ENCODE data around the gene PRKCQ. TPM values are rescaled to one million over a fixed set of nuclear protein-coding genes. Genes with fewer than 3 reads are reported as not detected.

PRKCQ gene
- total RNA-seq, 2 donors from 2014 or later = 66.3 to 70.0 TPM

DNA sequence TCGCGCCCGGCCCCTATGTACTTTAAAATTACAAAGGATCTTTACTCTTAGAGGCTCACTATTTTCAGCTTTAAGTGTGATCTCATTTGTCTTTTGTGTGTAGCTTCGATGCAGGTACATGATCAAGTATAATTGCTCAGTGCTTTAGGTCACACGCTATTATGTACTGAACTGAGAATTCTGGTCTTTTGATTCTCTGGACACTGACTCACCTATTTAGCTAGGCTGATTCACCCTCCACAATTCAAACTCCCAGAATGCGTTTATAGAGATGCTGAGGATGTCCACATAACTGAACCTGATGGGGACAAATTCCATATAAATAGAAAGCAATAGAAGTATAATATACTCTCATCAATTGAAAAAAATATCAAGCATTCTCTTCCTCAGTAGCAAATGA is 57.8 kb downstream of the PRKCQ start:
- no peak for ATAC-seq
- H3K36me3 Mint-ChIP-seq (ENCODE audit: low read depth) = peaks cover 19% of the 10 kb centered on the region
- no peaks in the 10 kb centered on the region for H3K27me3 Mint-ChIP-seq
- no peak overlapping the region for H3K27ac Mint-ChIP-seq
- H3K4me1 Mint-ChIP-seq = peaks cover 58% of the 10 kb centered on the region
- H3K4me3 Mint-ChIP-seq = no peak overlapping the region
- no peaks in the 10 kb centered on the region for H3K9me3 ChIP-seq (ENCODE audit: control insufficient read depth, low read length, poor library complexity, severe bottlenecking)
- no peak for DNase-seq

DNA sequence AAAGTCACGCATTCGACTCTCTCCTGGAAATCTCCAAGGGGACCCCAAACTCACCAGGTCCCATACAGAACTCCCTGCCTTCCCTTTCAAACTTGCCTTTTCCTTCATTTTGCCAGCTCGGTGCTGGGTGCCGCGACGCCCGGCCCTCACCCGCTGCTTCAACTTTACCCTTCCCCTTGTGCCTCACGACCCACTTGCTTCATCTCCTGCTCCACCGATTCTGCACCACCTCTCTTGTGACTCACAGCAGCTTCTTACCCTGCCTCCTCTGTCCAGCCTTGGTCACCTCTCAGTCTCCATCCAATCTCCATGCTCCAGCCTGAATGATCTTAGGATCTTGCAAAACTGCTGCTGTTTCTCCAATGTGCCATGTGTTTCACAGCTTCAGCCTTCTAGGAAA is 59.9 kb downstream of the PRKCQ start:
- Mint-ChIP-seq H3K27ac (peak overlapping the region; percentile 88), H3K4me1 (peaks cover 49% of the 10 kb centered on the region), H3K36me3 (ENCODE audit: low read depth) (peaks cover 11% of the 10 kb centered on the region), H3K4me3 (peak overlapping the region; percentile 67), H3K27me3 (no peaks in the 10 kb centered on the region)
- DNase-seq (no peak), ATAC-seq (no peak)
- H3K9me3 ChIP-seq (ENCODE audit: control insufficient read depth, low read length, poor library complexity, severe bottlenecking) = no peaks in the 10 kb centered on the region

GRCh38 chr10:6518791-6519429 is 61.2 kb downstream of the PRKCQ start:
- DNase-seq (no peak), ATAC-seq (peak; percentile 83)
- Mint-ChIP-seq H3K36me3 (ENCODE audit: low read depth) (peaks cover 11% of the 10 kb centered on the region), H3K4me3 (no peak overlapping the region), H3K27me3 (no peaks in the 10 kb centered on the region), H3K4me1 (peaks cover 56% of the 10 kb centered on the region), H3K27ac (peak overlapping the region; percentile 88)
- H3K9me3 ChIP-seq (ENCODE audit: control insufficient read depth, low read length, poor library complexity, severe bottlenecking) = no peaks in the 10 kb centered on the region

DNA sequence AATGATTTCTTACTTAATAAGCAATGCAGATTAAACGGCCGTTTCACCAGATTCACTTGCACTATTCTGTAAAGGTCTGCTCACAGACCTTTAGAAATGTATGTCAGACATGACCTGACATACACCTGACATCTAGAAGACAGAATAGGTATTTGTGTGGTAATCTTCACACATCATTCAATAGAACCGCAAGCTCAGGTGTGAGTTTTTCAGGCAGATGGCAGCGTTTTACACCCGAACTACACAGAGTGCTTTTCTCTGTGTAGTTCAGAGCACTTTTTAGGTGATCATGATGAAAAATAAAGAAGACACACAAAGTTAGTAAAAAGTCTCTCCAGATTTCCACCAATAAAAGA is 63.2 kb downstream of the PRKCQ start:
- Mint-ChIP-seq H3K36me3 (ENCODE audit: low read depth) (peaks cover 11% of the 10 kb centered on the region), H3K4me3 (no peak overlapping the region), H3K4me1 (peaks cover 73% of the 10 kb centered on the region), H3K27me3 (no peaks in the 10 kb centered on the region), H3K27ac (peak overlapping the region; percentile 87)
- no peaks in the 10 kb centered on the region for H3K9me3 ChIP-seq (ENCODE audit: control insufficient read depth, low read length, poor library complexity, severe bottlenecking)
- ATAC-seq = peak; percentile 45
- DNase-seq = no peak

GRCh38 chr10:6516281-6516928 is 63.7 kb downstream of the PRKCQ start:
- peaks cover 12% of the 10 kb centered on the region for H3K36me3 Mint-ChIP-seq (ENCODE audit: low read depth)
- ATAC-seq (no peak), DNase-seq (no peak)
- no peak overlapping the region for H3K4me3 Mint-ChIP-seq
- H3K9me3 ChIP-seq (ENCODE audit: control insufficient read depth, low read length, poor library complexity, severe bottlenecking) = no peaks in the 10 kb centered on the region
- peak overlapping the region; percentile 87 for H3K27ac Mint-ChIP-seq
- H3K4me1 Mint-ChIP-seq = peaks cover 70% of the 10 kb centered on the region
- H3K27me3 Mint-ChIP-seq = no peaks in the 10 kb centered on the region

DNA sequence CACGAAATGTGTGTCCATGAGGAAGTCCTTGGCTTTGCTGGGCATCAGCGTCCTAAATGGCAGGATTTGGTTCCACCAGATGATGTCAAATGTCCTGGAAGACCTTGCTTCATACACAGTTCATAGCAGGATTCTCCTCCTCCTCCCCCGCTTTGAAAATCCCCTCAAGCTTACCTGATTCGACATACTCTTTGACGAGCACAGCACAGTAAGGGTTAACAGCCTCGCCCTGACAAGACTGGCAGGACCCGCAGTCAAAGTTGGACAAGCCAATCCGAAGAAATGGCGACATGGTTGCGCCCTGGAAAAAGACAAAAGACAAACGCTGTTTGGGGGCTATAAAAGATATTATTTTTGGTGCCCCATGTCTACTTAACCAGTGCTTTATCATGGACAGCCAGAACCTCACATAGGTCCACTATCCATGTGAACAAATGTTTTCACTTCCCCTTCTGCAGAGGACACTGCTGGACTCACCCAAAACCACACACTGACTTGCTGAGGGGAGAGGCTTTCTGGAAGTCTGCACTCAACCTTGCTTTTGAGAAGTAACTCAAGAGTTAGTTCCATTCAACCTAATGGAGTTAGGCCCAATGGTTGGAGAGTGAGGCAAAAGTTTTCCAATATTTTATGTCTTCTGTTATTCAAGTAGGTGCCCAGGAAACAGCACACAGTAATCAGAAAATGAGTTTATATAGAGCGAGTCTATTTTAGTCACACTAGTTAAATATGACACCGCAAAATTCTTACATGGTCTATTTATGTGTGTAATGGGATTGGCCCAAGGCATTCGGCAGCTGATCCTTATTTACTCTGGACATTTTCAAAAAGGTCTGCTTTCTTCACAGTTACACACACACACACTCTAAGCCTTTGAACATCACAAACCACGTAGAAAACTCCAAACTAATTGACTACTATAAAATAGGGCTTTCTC is 65.0 kb downstream of the PRKCQ start:
- DNase-seq (no peak), ATAC-seq (no peak)
- no peaks in the 10 kb centered on the region for H3K27me3 Mint-ChIP-seq
- H3K27ac Mint-ChIP-seq = peak overlapping the region; percentile 87
- H3K4me1 Mint-ChIP-seq = peaks cover 61% of the 10 kb centered on the region
- no peaks in the 10 kb centered on the region for H3K9me3 ChIP-seq (ENCODE audit: control insufficient read depth, low read length, poor library complexity, severe bottlenecking)
- H3K36me3 Mint-ChIP-seq (ENCODE audit: low read depth) = peaks cover 9% of the 10 kb centered on the region
- no peak overlapping the region for H3K4me3 Mint-ChIP-seq

DNA sequence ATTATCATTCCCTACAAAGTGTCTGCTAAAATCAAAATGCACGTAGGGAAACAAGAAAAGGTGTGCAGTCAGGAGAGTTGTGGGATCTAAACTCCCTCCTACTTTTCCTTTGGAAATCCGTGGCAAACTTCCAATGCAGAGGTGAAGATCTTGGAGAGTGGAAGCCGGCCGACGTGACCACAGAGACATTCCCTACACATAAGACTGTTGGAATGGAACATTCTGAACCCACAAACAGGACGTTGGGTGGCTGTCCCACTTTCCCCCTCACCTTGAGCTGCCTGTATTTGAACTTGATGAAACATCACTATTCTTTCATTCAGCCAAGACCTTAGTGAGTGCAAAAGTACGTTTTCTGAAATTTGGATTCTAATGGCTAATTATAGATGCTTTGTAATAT is 65.9 kb downstream of the PRKCQ start:
- no peak for ATAC-seq
- Mint-ChIP-seq H3K4me1 (peaks cover 52% of the 10 kb centered on the region), H3K4me3 (no peak overlapping the region)

GRCh38 chr10:6513476-6513875 is 66.6 kb downstream of the PRKCQ start:
- DNase-seq = no peak
- H3K27me3 Mint-ChIP-seq = no peaks in the 10 kb centered on the region
- ATAC-seq = peak; percentile 79
- peaks cover 47% of the 10 kb centered on the region for H3K4me1 Mint-ChIP-seq
- peak overlapping the region; percentile 87 for H3K27ac Mint-ChIP-seq
- H3K9me3 ChIP-seq (ENCODE audit: control insufficient read depth, low read length, poor library complexity, severe bottlenecking) = no peaks in the 10 kb centered on the region
- no peak overlapping the region for H3K4me3 Mint-ChIP-seq
- peaks cover 8% of the 10 kb centered on the region for H3K36me3 Mint-ChIP-seq (ENCODE audit: low read depth)

More for the DNA sequence above, 65.9 kb downstream of the PRKCQ start:
- H3K9me3 ChIP-seq (ENCODE audit: control insufficient read depth, low read length, poor library complexity, severe bottlenecking) = no peaks in the 10 kb centered on the region
- H3K27me3 Mint-ChIP-seq = no peaks in the 10 kb centered on the region
- H3K36me3 Mint-ChIP-seq (ENCODE audit: low read depth) = peaks cover 7% of the 10 kb centered on the region
- DNase-seq = no peak
- peak overlapping the region; percentile 87 for H3K27ac Mint-ChIP-seq

- ATAC-seq = no peak
- no peak overlapping the region for H3K4me3 Mint-ChIP-seq
Measured at GRCh38 chr10:6512182-6512581, 67.9 kb downstream of the PRKCQ start.

DNA sequence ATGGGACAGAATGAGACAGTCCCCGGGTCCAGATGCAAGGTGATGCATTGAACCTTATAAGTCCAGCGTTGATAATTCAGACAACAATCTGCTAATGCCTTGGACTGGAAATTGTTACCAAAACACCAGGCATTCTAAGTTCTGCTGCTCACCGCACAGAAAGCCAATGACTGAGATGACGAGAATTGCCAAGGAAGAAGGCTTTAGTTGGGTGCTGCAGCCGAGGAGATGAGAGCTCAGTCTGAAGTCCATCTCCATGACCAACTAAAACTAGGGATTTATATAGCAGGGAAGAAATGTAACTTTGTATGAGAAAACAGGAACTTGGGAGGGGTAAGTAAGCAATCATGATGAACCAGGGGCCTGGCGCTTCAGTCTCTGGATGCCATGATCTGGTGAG is 68.7 kb downstream of the PRKCQ start:
- ATAC-seq (no peak), DNase-seq (no peak)
- H3K4me1 Mint-ChIP-seq = peaks cover 49% of the 10 kb centered on the region
- H3K36me3 Mint-ChIP-seq (ENCODE audit: low read depth) = peaks cover 10% of the 10 kb centered on the region
- H3K27me3 Mint-ChIP-seq = no peaks in the 10 kb centered on the region
- no peaks in the 10 kb centered on the region for H3K9me3 ChIP-seq (ENCODE audit: control insufficient read depth, low read length, poor library complexity, severe bottlenecking)
- peak overlapping the region; percentile 87 for H3K27ac Mint-ChIP-seq
- H3K4me3 Mint-ChIP-seq = no peak overlapping the region

More at GRCh38 chr10:6512182-6512581, 67.9 kb downstream of the PRKCQ start:
- DNase-seq = no peak
- peaks cover 52% of the 10 kb centered on the region for H3K4me1 Mint-ChIP-seq
- H3K27me3 Mint-ChIP-seq = no peaks in the 10 kb centered on the region
- peak overlapping the region; percentile 87 for H3K27ac Mint-ChIP-seq
- no peaks in the 10 kb centered on the region for H3K9me3 ChIP-seq (ENCODE audit: control insufficient read depth, low read length, poor library complexity, severe bottlenecking)
- H3K36me3 Mint-ChIP-seq (ENCODE audit: low read depth) = peaks cover 10% of the 10 kb centered on the region

DNA sequence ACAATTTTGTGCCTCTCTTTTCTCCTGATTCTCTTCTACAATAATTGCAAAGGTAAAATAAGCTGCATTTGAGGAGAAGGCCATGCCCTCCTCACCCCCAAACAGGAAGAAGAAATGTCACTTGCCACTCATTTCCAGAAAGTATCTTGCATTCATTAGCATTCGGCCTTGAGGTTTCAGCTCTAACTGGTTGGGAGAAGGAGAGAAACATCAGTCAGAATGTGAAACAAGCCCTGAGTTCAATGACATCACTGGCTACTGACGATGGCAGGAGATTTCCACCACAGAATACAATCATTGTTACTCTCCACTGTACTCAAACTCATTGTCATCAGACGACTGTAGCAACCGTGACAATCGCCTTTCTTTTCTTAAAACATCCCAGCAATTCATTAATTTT is 72.8 kb downstream of the PRKCQ start:
- H3K36me3 Mint-ChIP-seq (ENCODE audit: low read depth) = peaks cover 23% of the 10 kb centered on the region
- H3K27me3 Mint-ChIP-seq = no peaks in the 10 kb centered on the region
- H3K4me3 Mint-ChIP-seq = no peak overlapping the region
- H3K27ac Mint-ChIP-seq = peak overlapping the region; percentile 90
- H3K4me1 Mint-ChIP-seq = peaks cover 43% of the 10 kb centered on the region
- no peaks in the 10 kb centered on the region for H3K9me3 ChIP-seq (ENCODE audit: control insufficient read depth, low read length, poor library complexity, severe bottlenecking)
- no peak for DNase-seq
- peak; percentile 48 for ATAC-seq

DNA sequence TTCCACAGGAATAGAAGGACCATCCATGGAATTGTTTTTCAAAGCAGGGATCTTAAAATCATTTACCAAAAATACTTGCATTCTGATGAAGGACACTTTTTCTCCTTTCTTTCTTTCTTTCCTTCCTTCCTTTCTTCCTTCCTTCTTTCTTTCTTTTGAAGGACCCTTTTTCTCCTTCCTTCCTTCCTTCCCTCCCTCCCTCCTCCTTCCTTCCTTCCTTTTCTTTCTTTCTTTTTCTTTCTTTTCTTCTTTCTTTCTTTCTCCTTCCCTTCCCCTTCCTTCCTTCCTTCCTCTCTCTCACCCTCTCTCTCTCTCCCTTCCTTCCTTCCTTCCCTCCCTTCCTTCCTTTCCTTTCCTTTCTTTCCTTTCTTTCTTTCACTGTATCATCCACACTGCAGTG is 74.8 kb downstream of the PRKCQ start:
- ATAC-seq (no peak), DNase-seq (no peak)
- no peaks in the 10 kb centered on the region for H3K9me3 ChIP-seq (ENCODE audit: control insufficient read depth, low read length, poor library complexity, severe bottlenecking)
- Mint-ChIP-seq H3K27me3 (no peaks in the 10 kb centered on the region), H3K4me3 (no peak overlapping the region), H3K36me3 (ENCODE audit: low read depth) (peaks cover 29% of the 10 kb centered on the region), H3K27ac (peak overlapping the region; percentile 48), H3K4me1 (peaks cover 50% of the 10 kb centered on the region)

GRCh38 chr10:6504296-6504695 is 75.8 kb downstream of the PRKCQ start:
- peak overlapping the region; percentile 0 for H3K4me3 Mint-ChIP-seq
- ATAC-seq (peak; percentile 36), DNase-seq (no peak)
- H3K4me1 Mint-ChIP-seq = peaks cover 50% of the 10 kb centered on the region
- peaks cover 29% of the 10 kb centered on the region for H3K36me3 Mint-ChIP-seq (ENCODE audit: low read depth)
- no peaks in the 10 kb centered on the region for H3K9me3 ChIP-seq (ENCODE audit: control insufficient read depth, low read length, poor library complexity, severe bottlenecking)
- peak overlapping the region; percentile 27 for H3K27ac Mint-ChIP-seq
- no peaks in the 10 kb centered on the region for H3K27me3 Mint-ChIP-seq
